Activated CD8-positive, alpha-beta memory T cell treated with anti-CD3 and anti-CD28 coated beads for 24 hours (primary cell): Measurements from ENCODE around the gene IGFL2.
"Not testable (repeated sequence)": the region's sequence is repeated elsewhere in the genome, so short reads cannot be mapped to it uniquely, and the experiment has no call there.

Experiments used
- DNase-seq: peaks from one replicate; pipeline ENCODE4 v3.0.0-alpha.2; 2020

Gene IGFL2

DNA sequence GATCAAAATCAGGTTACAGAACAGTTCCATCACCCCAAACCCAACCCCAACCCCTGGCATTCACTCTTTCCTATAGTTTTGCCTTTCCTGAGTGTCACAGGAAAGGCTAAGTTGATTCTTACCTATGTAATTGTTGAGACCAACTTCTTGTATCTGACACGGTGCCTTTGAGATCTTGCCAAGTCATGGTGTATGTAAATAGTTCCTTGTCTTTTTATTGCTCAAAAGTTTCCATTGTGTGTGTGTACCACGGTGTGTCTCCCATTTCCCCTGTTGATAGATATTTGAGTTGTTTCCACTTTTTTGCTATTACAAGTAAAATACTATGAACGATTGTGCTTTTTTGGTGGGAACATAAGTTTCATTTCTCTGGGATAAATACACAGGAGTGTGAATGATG, 3.3 kb upstream of the IGFL2 start:
- DNase-seq = no peak

DNA sequence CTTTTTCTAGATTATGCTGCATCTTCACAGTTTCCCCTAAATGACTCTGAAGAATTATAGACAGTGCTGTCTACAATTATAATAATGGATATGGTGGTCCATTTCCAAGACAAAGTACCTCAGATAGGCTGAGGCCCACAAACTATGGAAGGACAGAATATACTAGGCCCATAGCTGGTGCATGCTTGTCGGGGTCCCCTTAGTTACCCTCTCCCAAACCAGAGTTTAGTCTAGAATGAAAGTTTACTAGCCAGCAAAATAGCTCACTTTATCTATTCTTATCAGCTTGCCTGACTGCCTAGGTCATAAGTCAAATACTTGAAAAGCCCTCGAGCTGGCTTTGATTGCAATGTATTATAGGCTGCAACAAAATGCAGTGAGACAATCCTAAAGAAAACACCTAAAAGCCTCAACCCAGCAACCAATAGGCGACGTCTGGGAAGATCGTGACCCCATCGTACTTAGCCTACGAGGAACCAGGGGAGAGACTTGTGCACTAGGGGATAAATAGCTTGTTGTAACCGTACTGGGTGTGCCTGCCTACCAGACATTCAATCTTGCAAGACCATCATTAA, 785 bp upstream of the IGFL2 start:
- no peak for DNase-seq

DNA sequence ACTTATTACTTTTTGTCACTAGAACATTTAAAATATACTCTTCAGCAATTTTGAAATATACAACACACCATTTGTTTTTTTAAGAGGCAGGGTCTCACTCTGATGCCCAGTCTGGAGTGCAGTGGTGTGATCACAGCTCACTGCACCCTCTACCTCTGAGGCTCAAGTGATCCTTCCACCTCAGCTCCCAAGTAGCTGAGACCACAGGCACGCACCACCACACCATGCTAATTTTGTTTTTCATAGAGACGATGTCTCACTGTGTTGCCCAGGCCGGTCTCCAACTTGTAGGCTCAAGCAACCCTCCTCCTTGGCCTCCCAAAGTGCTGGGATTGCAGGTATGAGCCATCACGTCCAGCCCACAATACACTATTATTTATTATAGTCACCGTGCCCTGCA, 2.6 kb downstream of the IGFL2 start:
- DNase-seq = no peak

DNA sequence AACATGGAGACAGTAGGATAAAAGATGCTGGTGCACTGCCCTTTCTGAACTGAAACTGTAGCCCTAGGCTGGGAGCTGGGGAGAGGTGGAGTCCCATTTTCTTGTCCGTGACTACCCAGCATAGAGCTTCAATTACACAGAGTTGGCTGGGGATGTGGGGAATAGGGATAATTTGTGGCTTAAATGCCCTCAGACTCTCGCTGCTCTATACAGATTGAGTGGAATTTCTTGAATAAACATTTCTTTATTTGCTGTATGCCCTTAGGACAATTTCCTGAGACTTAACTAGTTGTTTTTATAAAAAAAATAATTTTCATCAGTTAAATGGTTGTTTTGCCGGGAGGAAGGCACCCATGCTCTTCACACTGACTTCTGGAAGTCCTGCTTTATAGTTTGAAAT, 7.2 kb downstream of the IGFL2 start:
- no peak for DNase-seq

- DNase-seq = no peak
Measured at GRCh38 chr19:46159418-46160232, 11.6 kb downstream of the IGFL2 start.

- no peak for DNase-seq
Measured at GRCh38 chr19:46160233-46160775, 12.3 kb downstream of the IGFL2 start.

DNA sequence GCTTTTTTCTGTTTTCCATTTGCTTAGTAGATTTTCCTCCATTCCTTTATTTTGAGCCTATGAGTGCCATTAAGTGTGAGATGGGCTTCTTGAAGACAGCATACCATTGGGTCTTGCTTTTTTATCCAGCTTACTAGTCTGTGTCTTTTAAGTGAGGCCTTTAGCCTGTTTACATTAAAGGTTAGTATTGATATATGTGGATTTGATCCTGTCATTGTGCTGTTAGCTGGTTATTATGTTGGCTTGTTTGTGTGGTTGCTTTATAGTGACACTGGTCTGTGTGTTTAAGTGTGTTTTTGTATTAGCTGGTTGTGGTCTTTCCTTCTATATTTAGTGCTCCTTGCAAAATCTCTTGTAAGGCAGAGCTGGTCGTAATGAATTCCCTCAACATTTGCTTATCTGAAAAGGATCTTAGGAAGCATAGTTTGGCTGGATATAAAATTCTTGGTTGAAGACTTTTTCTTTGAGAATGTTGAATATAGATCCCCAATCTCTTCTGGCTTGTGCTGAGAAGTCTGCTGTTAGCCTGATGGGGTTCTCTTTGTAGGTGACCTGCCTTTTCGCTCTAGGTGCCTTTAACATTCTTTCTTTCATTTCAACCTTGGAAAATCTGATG, 13.7 kb downstream of the IGFL2 start:
- DNase-seq = not testable (repeated sequence)

DNA sequence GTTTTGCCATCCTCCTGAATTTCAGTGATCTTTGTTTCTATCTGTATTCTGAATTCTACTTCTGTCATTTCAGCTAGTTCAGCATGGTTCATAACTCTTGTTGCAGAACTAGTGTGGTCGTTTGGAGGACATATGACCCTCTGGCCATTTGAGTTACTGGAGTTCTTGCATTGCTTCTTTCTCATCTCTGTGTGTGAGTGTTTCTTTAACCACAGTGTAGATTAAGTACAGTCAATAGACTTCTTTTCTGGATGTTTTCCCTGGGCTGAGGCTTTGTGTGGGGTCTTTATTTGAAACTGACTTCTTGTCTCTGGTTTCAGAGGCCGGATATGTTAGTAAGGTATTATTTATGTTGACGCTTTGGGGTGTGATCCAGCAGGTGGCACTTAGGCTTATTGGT, 14.7 kb downstream of the IGFL2 start:
- no peak for DNase-seq

DNA sequence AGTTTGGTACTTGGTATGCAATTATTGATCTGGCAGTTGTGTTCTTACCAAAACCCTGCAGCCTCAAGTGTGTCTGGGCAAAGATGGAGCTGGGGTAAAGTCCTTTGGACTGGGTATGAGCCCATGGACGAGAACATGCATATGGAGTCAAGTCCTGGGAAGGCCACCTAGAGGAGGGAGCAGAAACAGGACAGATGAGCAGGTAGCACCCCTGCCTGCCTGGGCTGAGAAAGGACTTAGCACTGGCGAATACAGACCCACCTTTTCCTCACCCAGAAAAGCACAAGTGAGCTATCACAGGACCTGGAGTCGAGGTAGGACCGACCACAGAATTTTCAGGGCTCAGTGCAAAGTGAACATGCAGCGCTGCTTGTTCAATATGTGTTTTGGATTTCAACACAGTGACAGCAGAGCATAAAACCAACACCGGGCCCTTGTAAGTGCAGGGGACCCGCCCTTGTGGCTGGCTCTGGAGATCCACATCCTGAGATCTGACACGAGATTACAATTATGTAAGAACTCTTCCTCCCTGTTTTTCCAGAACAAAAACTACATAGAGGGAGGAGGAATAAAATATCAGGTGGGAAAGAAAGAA, 25.9 kb downstream of the IGFL2 start:
- no peak for DNase-seq

GRCh38 chr19:46176116-46176860, 28.2 kb downstream of the IGFL2 start:
- DNase-seq = no peak

- no peak for DNase-seq
Measured at GRCh38 chr19:46179076-46179759, 31.2 kb downstream of the IGFL2 start.

DNA sequence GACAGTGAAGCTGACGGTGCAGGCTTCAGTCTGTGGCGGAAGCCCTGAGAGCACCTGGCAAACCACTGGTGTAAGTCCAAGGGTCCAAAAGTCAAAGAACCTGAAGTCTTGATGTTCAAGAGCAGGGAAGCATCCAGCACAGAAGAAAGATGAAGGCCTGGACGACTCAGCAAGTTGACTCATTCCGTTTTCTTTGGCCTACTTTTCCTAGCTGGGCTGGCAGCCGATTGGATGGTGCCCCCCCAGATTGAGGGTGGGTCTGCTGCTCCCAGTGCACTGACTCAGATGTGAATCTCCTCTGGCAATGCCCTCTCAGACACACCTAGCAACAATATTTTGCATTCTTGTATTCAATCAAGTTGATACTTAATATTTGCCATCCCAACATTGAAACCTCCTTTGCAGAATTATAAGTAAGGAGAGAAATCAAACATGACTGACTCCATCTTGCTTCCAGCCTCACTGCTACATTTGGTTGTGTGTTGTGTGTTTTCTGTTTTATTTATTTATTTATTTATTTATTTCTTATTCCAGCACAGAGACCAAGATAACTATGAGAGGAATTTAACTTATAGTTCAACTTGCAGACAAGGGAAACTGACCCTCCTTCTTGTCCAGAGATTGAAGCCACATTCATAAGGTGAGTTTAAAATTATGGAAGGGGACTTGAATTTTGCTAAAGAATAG, 32.8 kb downstream of the IGFL2 start:
- DNase-seq = no peak

DNA sequence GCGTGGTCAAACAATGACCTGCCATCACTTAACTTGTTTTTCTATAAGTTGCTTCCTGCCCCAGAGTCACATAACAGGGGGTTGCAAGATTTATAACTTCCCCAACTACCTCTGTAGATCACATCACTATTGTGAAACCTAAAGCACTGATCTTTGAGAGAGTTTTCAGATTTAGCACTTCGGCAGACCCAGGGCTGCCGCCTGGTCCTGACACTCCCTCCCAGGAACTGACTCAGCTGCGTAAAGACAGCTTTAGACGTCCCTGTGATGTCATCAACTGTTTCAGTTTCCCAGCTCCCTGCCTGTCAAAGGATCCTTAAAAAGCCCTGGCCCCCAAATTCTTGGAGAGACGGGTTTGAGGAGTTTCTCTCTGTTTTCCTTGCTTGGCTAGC, 33.3 kb downstream of the IGFL2 start:
- DNase-seq = no peak

DNA sequence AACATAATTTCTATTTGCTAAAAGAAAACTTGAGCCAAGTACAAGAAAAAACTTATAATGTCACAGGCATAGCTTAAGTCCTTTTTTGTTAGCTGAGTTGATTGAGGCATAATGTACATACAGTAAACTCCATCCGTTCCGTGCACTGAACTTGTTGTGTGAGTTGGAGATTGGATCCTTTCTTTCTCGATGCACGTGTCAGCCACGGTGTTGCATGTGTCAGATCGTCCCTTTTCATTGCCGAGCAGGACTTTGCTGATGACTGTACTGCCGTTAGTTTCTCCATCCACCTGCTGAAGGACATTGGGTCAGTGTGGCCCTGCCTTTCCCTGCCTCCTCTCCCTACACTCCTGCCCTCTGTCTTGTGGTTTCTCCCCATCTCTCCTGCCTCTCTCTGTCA, 34.4 kb downstream of the IGFL2 start:
- DNase-seq = no peak

- DNase-seq = not testable (repeated sequence)
Measured at GRCh38 chr19:46184775-46185710, 37.0 kb downstream of the IGFL2 start.

DNA sequence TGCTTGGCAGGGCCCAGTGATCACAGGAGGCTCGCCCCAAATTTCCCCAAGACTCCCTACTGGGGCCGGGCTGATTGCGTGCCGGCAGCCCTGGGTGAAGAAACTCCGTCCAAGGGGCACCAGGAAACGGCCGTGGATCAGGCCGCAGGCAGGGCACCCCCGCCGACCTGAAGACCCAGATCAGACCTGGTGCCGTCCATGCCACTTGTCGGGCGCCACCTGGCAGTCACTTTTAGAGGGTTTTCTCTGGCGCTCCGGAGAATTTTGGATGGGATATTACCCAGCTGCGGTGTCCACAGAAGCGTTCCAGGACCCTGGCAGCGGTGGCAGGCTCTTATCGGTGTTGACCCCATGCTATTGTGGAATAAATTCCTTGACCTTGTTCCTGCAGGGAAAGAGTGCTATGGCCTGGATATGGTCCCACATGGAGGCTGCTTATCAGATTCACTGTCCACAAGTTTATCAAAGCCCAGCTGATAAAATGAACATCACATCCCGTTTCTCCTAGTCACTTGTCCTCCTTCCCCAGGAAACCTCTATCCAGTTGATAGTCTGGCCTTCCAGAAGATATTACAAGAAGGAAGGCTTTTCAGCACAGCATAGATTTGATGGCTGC, 38.2 kb downstream of the IGFL2 start:
- no peak for DNase-seq

DNA sequence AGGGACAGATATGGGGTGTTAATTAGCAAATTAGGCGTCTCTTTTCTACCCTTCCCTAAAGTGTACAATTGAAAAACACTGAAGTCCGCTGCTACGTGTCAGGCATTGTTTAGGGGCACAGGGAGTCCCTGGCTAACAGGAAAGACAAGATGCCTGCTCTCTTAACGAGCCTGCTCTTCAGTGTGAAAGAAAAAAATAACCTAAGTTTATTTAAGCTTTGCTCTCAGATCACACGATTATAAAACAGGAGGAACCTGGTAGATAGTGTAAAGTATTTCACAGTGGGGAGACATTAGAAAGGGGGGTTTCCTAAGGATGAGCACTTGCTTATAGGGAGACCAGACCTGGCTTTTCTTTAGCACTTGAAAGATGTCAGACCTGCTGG, 38.7 kb downstream of the IGFL2 start:
- DNase-seq = no peak

DNA sequence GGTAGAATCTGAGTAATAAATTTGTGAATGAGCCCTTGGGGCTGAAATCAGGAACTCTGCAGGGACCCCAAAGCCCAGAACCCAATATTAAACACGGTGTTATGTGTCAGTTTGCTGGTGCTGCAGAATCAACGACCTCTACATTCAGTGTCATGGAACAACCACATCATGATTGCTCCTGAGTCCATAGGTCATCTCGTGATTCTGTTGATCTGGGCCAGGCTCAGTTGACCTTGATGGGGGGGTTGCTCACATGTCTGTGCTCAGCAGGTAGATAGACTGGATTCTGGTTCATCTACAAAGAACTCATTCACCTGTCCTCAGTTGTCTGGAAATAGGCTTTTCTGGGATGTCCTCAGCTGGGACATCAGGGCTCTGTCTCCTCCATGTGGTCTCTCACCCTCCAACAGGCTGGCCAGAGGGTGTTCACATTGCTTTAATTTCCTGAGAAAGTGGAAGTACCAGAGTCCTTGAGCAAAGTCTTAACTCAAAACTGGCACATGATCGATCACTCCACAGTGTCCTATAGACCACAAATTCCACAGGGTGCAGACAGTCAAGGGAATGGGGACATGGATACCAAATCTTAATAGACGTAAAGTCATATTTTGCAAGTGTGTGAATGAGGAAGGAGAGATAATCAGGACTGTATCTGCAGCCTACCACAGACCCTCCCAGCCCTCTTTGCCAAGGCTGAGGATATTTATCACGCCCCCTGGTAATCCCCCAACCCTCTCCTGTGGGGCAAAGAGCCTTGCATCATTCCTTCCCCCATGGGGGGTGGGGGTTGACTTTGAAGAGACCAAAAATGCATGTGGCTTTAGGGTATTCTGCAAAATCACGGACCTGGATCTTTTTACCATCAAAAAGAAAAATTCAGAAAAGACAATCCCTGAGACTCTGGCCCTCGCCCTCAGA, 42.2 kb downstream of the IGFL2 start:
- no peak for DNase-seq

GRCh38 chr19:46191356-46191755, 43.3 kb downstream of the IGFL2 start:
- DNase-seq = no peak
